SU-DHL-6 (cell line): ENCODE measurements around the gene RHOV.

Experiments
- H2AFZ ChIP-seq: fragments of 200-600 bp; sonication (generic); 2 replicates; pipeline ENCODE4 v1.6.1; 2014; ENCODE audit warnings: low read depth, mild to moderate bottlenecking, moderate library complexity, mixed read lengths, antibody characterized with exemption, low read length; ENCODE audit not compliant: severe bottlenecking
- H3F3A ChIP-seq: fragments of 200-600 bp; shearing (Covaris generic); 2 replicates; pipeline ENCODE4 v1.6.0; 2016; ENCODE audit warnings: antibody characterized with exemption, mild to moderate bottlenecking; ENCODE audit not compliant: insufficient read depth
- H3K27ac ChIP-seq: fragments of 200-600 bp; sonication (generic); 2 replicates; pipeline ENCODE4 v1.5.1; 2016; ENCODE audit warnings: low read depth, mild to moderate bottlenecking, low read length, moderate library complexity, mixed read lengths
- H3K27me3 ChIP-seq: fragments of 200-600 bp; sonication (generic), shearing (Covaris generic); 2 replicates; pipeline ENCODE4 v1.6.0; 2014; ENCODE audit warnings: mild to moderate bottlenecking, low read length
- H3K36me3 ChIP-seq: fragments of 200-600 bp; sonication (generic); 2 replicates; pipeline ENCODE4 v1.6.1; 2014; ENCODE audit warnings: mild to moderate bottlenecking, low read length, mixed read lengths
- H3K4me2 ChIP-seq: fragments of 300-600, 200-600 bp; shearing (Covaris generic), sonication (generic); 2 replicates; pipeline ENCODE4 v1.6.0; 2014; ENCODE audit warnings: low read length, low read depth, mild to moderate bottlenecking; ENCODE audit not compliant: poor library complexity, severe bottlenecking
- H3K4me3 ChIP-seq: fragments of 200-600 bp; sonication (generic); 2 replicates; pipeline ENCODE4 v1.5.1; 2014; ENCODE audit warnings: antibody characterized with exemption, low read length, mild to moderate bottlenecking, mixed read lengths; ENCODE audit not compliant: insufficient read depth, poor library complexity, severe bottlenecking
- H3K79me2 ChIP-seq: fragments of 200-600 bp; sonication (generic); 2 replicates; pipeline ENCODE4 v1.6.1; 2014; ENCODE audit warnings: mild to moderate bottlenecking, low read length, moderate library complexity; ENCODE audit not compliant: insufficient read depth
- H3K9ac ChIP-seq: fragments of 200-600 bp; sonication (generic); 2 replicates; pipeline ENCODE4 v1.7.0; 2014; ENCODE audit warnings: mild to moderate bottlenecking, low read length
- H3K9me2 ChIP-seq: fragments of 200-600 bp; sonication (generic); replicated peaks from 2 replicates; pipeline ENCODE4 v1.6.1; 2014; ENCODE audit warnings: low read length; ENCODE audit not compliant: insufficient read depth
- H3K9me3 ChIP-seq: fragments of 200-600 bp; sonication (generic); 2 replicates; pipeline ENCODE4 v1.6.1; 2014; ENCODE audit warnings: low read length, mixed read lengths; ENCODE audit not compliant: insufficient read depth
- H4K20me1 ChIP-seq: fragments of 200-600 bp; sonication (generic); 2 replicates; pipeline ENCODE4 v1.6.1; 2014; ENCODE audit warnings: low read depth, mild to moderate bottlenecking, antibody characterized with exemption, low read length, moderate library complexity, mixed read lengths
- EZH2phosphoT487 ChIP-seq: fragments of 200-600 bp; sonication (generic), shearing (Covaris generic); conservative IDR thresholded peaks from 2 replicates; pipeline ENCODE4 v1.6.1; 2018; ENCODE audit warnings: mild to moderate bottlenecking, antibody characterized with exemption, low read length, moderate library complexity, mixed read lengths
- TF ChIP-seq, protein P1 (sequence below): fragments of 200-600 bp; sonication (generic); IDR thresholded peaks from one replicate; pipeline ENCODE4 v1.5.1; 2017; ENCODE audit warnings: antibody characterized with exemption, mild to moderate bottlenecking, low read length, moderate library complexity; ENCODE audit not compliant: insufficient read depth, poor library complexity, severe bottlenecking

Gene RHOV

DNA sequence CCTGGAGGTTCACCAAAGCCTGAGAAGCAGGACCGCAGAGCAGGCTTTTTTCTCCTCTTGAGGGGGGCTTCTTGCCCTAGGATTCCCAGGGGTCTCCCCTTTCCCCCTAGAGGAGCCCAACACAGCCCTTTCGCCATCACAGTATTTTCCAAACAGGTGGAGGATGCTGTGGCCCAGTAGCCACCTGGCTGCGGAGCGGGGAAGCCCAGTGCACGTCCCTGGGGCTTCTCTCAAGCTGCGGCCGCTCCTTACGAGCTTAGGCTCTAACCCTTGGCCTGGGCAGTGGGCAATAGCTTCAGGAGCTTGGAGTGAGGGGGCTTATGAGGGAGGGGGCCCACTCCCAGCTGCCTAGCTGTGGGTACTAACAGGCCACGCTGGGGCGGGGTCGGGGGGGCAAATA lies 43.6 kb upstream of the RHOV start:
- no peaks in the 10 kb centered on the region for H3K36me3 ChIP-seq
- no peaks in the 10 kb centered on the region for H4K20me1 ChIP-seq
- H3K79me2 ChIP-seq: no peaks in the 10 kb centered on the region
- H3K4me2 ChIP-seq: no peak overlapping the region
- no peaks in the 10 kb centered on the region for H3F3A ChIP-seq
- TF ChIP-seq, protein P1, sequence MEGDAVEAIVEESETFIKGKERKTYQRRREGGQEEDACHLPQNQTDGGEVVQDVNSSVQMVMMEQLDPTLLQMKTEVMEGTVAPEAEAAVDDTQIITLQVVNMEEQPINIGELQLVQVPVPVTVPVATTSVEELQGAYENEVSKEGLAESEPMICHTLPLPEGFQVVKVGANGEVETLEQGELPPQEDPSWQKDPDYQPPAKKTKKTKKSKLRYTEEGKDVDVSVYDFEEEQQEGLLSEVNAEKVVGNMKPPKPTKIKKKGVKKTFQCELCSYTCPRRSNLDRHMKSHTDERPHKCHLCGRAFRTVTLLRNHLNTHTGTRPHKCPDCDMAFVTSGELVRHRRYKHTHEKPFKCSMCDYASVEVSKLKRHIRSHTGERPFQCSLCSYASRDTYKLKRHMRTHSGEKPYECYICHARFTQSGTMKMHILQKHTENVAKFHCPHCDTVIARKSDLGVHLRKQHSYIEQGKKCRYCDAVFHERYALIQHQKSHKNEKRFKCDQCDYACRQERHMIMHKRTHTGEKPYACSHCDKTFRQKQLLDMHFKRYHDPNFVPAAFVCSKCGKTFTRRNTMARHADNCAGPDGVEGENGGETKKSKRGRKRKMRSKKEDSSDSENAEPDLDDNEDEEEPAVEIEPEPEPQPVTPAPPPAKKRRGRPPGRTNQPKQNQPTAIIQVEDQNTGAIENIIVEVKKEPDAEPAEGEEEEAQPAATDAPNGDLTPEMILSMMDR: no peak
- no peak for TF ChIP-seq EZH2phosphoT487
- H3K9me2 ChIP-seq: no peaks in the 10 kb centered on the region
- no peaks in the 10 kb centered on the region for H3K27me3 ChIP-seq
- H3K9ac ChIP-seq: no peak overlapping the region
- H3K9me3 ChIP-seq: no peaks in the 10 kb centered on the region
- no peak overlapping the region for H2AFZ ChIP-seq
- H3K27ac ChIP-seq: no peak overlapping the region
- no peak overlapping the region for H3K4me3 ChIP-seq

DNA sequence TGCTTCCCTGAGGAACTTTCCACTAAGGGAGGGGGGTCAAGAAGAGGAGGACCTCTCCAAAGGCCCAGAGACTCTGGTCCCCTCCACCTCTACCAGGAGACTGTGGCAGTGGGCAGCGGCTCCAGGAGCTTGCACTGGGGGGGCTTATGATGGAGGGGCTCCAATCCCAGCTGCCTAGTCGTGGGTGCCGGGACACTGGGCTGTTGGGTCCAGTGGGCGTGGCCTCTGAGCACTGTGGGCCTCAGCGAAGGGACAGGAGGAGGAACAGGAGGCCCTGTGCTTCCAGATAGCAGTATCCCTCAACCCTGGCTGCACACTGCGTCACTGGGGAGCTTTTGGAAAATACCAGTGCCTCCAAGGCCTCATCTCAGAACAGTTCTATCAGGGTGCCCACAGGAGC lies 41.6 kb upstream of the RHOV start:
- no peak overlapping the region for H3K4me3 ChIP-seq
- H3K36me3 ChIP-seq: no peaks in the 10 kb centered on the region
- TF ChIP-seq, protein P1: no peak
- TF ChIP-seq EZH2phosphoT487: no peak
- no peaks in the 10 kb centered on the region for H3K27me3 ChIP-seq
- no peaks in the 10 kb centered on the region for H4K20me1 ChIP-seq
- H2AFZ ChIP-seq: no peak overlapping the region
- H3K9ac ChIP-seq: no peak overlapping the region
- H3K4me2 ChIP-seq: no peak overlapping the region
- H3K79me2 ChIP-seq: no peaks in the 10 kb centered on the region
- no peak overlapping the region for H3K27ac ChIP-seq
- H3K9me2 ChIP-seq: no peaks in the 10 kb centered on the region
- H3K9me3 ChIP-seq: no peaks in the 10 kb centered on the region
- H3F3A ChIP-seq: no peaks in the 10 kb centered on the region

DNA sequence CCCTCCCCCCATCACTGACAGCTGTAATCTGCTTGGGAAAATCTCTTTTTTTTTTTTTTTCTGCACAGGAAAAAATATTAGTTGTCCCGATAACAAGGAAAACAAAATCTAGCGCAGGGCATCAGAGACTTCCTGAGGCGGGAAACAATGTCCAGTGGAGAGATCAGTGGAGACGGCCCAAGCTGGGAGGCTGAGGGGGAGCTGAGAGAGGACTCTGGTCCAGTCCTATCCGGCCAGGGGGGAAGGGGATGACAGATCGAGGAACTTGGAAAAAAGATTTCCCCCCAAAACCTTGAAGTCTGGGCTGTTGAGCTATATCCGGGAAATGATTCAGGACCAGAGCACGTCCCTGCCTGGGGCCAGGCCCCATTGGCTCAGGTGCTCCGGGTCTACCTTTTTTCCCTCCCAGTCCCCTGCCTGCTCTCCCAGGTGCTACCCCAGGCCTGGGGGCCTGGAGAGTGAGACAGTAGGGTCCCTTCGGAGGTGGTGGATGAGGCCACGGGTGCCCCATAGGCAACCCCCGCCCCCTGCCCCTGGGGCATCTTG lies 41.2 kb upstream of the RHOV start:
- Histone ChIP-seq H3K27ac (no peak overlapping the region), H3K4me3 (no peak overlapping the region), H3K4me2 (no peak overlapping the region), H3F3A (no peaks in the 10 kb centered on the region), H3K9ac (no peak overlapping the region), H3K9me3 (no peaks in the 10 kb centered on the region), H3K79me2 (no peaks in the 10 kb centered on the region), H3K9me2 (no peaks in the 10 kb centered on the region), H3K36me3 (no peaks in the 10 kb centered on the region), H2AFZ (no peak overlapping the region), H4K20me1 (no peaks in the 10 kb centered on the region), H3K27me3 (no peaks in the 10 kb centered on the region)
- TF ChIP-seq EZH2phosphoT487: no peak
- TF ChIP-seq, protein P1: no peak

DNA sequence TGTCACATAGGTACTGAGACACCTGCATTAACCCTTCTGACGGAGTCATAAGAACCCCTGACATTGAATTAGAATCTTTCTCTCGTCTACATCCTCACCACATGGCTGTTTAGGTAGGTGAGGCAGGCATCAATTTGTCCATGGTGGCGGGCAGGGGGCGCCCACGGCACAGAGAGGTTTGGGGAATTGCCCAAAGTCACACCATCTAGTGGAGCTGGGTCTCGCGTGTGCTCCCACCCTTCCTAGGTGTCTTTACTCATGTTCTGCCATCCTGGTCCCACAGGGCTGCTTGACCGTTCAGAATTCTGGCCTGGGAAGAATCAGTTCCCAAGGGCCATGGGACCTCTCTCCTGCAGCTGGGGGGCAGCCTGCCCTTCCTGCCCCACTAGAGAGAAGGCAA lies 40.5 kb upstream of the RHOV start:
- no peak overlapping the region for H3K9ac ChIP-seq
- H3K36me3 ChIP-seq: no peaks in the 10 kb centered on the region
- no peaks in the 10 kb centered on the region for H3K79me2 ChIP-seq
- H3K4me3 ChIP-seq: no peak overlapping the region
- no peak overlapping the region for H3K27ac ChIP-seq
- no peak for TF ChIP-seq EZH2phosphoT487
- TF ChIP-seq, protein P1: peak; percentile 58
- H2AFZ ChIP-seq: no peak overlapping the region
- no peaks in the 10 kb centered on the region for H3K9me2 ChIP-seq
- H4K20me1 ChIP-seq: no peaks in the 10 kb centered on the region
- H3K9me3 ChIP-seq: no peaks in the 10 kb centered on the region
- H3K4me2 ChIP-seq: no peak overlapping the region
- H3F3A ChIP-seq: no peaks in the 10 kb centered on the region
- no peaks in the 10 kb centered on the region for H3K27me3 ChIP-seq
